ENCODE results near the gene SEMA5A. TPM values are rescaled to one million over a fixed set of nuclear protein-coding genes. Genes with fewer than 3 reads are reported as not detected.

The SEMA5A gene
- polyA plus RNA-seq, 1 donor from 2014 or later = not detected

DNA sequence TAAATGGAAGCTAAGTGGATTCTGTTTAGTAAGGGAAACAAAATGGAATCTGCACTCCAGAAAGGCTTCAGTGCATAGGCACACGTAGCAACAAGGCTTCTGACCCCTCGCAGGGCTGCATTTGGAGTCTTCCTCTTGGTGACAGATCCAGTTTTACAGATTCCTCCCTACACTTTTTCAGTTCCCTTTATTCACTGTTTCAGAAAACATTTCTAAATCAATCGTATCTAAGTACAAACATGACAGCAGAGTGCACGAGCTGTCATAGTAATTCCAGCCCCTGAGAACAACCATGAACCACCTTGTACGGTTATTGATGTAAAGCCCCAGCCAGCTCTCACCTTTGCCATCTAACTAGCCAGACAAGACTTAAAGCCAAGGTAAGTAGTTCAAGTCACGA is 491.6 kb downstream of the SEMA5A start:
- Mint-ChIP-seq H3K27me3 (no peaks in the 10 kb centered on the region), H3K36me3 (no peaks in the 10 kb centered on the region), H3K4me1 (peaks cover 0 to 4% (median 0%) of the 10 kb centered on the region in 3 donors), H3K27ac (no peak overlapping the region), H3K4me3 (no peak overlapping the region), H3K9me3 (peaks cover 0 to 8% (median 1%) of the 10 kb centered on the region in 3 donors)

- H3K27ac Mint-ChIP-seq = no peak overlapping the region
- H3K4me1 Mint-ChIP-seq = peaks cover 0 to 4% (median 0%) of the 10 kb centered on the region in 3 donors
- no peaks in the 10 kb centered on the region for H3K27me3 Mint-ChIP-seq
- no peaks in the 10 kb centered on the region for H3K36me3 Mint-ChIP-seq
- H3K4me3 Mint-ChIP-seq = no peak overlapping the region
- H3K9me3 Mint-ChIP-seq = peaks cover 0 to 8% (median 2%) of the 10 kb centered on the region in 3 donors
Observed at GRCh38 chr5:9052421-9052820, 493.5 kb downstream of the SEMA5A start.

GRCh38 chr5:9051779-9052178 is 494.1 kb downstream of the SEMA5A start:
- peaks cover 0 to 4% (median 0%) of the 10 kb centered on the region in 3 donors for H3K4me1 Mint-ChIP-seq
- H3K36me3 Mint-ChIP-seq = no peaks in the 10 kb centered on the region
- H3K27ac Mint-ChIP-seq = no peak overlapping the region
- peaks cover 0 to 6% (median 2%) of the 10 kb centered on the region in 3 donors for H3K9me3 Mint-ChIP-seq
- H3K27me3 Mint-ChIP-seq = no peaks in the 10 kb centered on the region
- H3K4me3 Mint-ChIP-seq = no peak overlapping the region

DNA sequence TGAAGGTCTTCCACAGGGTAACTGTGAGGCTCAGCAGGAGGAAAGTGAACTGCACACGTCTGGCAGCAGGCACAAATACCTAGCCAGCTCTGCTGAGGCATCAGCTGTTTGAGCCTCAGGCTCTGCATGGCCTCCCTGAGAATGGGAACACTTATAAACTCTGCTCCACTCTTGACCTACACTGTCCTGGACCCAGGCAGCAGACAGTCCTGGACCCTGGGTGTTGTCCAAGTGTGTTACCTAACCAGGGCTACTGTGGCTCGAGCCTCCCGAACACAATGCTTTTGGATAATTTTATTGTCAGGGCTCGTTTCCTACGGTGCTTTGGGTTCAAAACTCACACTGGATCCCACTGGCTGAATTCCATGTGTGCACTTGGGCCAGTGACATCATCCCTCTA is 497.9 kb downstream of the SEMA5A start:
- Mint-ChIP-seq H3K27ac (no peak overlapping the region), H3K9me3 (peaks cover 0 to 2% (median 2%) of the 10 kb centered on the region in 3 donors), H3K4me1 (no peaks in the 10 kb centered on the region), H3K36me3 (no peaks in the 10 kb centered on the region), H3K27me3 (no peaks in the 10 kb centered on the region), H3K4me3 (no peak overlapping the region)

DNA sequence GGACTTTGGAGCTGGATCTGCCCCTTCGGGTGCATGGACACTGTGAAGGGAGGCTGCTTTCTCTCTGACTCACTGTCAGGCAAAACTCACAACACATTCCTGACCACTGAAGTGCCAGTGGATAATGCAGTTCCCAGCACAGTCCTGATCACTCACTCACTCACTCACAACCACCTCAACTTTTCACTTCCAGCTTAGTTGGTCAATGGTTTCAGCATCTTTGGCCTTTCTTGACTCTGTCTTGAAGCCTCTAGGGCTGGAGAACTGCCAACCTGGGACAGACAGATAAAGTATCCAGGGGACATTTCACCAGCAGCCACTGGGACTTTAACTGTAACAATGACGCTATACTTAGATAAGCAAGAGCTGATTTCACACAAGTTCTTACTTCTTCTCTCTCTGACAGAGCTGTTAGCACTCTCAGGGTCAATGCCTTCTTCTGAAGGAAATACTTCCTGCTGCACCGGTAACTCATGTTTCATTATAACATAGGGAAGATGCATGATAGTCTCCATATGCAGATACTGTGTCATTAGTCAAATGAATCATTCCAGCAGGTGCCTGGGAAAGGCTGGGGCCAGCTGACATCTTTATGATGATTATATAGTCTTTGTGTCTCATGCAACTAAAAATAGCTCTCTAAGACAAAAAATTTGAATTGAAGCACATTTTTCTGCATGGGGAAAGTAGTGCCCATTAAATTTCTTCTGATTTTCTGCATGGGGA is 499.0 kb downstream of the SEMA5A start:
- Mint-ChIP-seq H3K4me3 (no peak overlapping the region), H3K27ac (no peak overlapping the region), H3K36me3 (no peaks in the 10 kb centered on the region), H3K4me1 (no peaks in the 10 kb centered on the region), H3K27me3 (no peaks in the 10 kb centered on the region), H3K9me3 (peaks cover 0 to 2% (median 2%) of the 10 kb centered on the region in 3 donors)

DNA sequence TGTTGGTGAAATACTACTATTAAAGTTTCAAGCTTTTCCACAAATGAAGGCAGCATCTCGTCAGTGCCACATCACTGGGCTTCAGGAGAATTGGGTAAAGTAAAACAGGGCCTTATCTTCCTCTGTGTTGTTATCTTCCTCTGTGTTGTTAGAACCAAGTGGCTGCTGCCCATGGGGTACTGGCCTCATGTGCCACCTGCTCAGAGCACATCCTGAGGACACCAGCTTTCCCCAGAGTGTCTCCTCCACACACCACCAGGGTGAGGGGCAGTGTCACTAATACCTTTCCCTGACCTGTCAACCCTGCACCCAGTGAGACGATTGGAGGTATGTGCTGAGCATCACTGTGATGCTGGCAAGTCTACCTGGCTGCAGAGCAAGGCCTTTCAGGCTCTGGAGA is 499.9 kb downstream of the SEMA5A start:
- H3K36me3 Mint-ChIP-seq = no peaks in the 10 kb centered on the region
- H3K27ac Mint-ChIP-seq = no peak overlapping the region
- H3K4me3 Mint-ChIP-seq = no peak overlapping the region
- no peaks in the 10 kb centered on the region for H3K4me1 Mint-ChIP-seq
- H3K27me3 Mint-ChIP-seq = no peaks in the 10 kb centered on the region
- peaks cover 0 to 2% (median 2%) of the 10 kb centered on the region in 3 donors for H3K9me3 Mint-ChIP-seq

DNA sequence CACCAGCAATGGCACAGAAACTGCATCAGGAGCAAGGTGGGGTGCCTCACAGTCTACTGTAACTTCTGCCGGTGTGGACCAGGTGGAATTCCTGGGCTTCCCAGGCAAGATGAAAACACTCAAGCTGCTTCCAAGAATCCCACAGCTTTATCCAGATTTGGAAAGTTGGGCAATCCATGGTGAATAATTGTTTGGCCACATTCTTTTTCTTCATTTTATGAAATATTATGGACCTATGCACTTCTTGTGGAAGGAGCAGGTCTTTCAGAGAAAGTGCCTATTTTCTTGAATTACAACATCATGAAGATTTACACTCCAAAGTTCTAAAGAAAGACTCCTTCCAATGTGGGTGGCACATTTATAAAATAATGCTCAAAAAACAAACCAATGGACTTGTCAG is 503.6 kb downstream of the SEMA5A start:
- H3K27ac Mint-ChIP-seq = no peak overlapping the region
- peaks cover 0 to 2% (median 0%) of the 10 kb centered on the region in 3 donors for H3K9me3 Mint-ChIP-seq
- H3K4me1 Mint-ChIP-seq = no peaks in the 10 kb centered on the region
- H3K4me3 Mint-ChIP-seq = no peak overlapping the region
- H3K27me3 Mint-ChIP-seq = no peaks in the 10 kb centered on the region
- H3K36me3 Mint-ChIP-seq = no peaks in the 10 kb centered on the region

DNA sequence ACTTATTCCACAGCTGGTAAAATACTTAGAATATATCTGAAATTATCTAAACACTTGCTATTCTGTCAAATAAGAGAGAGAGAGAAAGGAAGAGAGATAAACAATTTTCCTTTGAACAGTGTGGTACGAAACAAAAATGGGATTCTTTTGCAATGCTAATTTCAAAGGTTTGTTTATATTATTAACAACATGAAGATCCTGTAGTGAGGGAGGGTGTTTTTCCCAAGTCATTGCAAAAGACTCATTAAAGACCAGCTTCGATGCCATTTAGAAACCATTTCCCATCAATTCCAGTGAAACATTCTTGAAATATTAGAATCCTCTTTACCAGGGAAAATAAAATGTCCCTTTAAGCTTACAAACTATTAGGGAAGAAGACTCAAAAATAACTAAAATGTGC is 505.4 kb downstream of the SEMA5A start:
- H3K27ac Mint-ChIP-seq = no peak overlapping the region
- no peaks in the 10 kb centered on the region for H3K4me1 Mint-ChIP-seq

GRCh38 chr5:9037048-9037447 is 508.8 kb downstream of the SEMA5A start:
- no peak overlapping the region for H3K27ac Mint-ChIP-seq

More for the DNA sequence above, 505.4 kb downstream of the SEMA5A start:
- Mint-ChIP-seq H3K9me3 (peaks cover 2 to 3% (median 2%) of the 10 kb centered on the region in 3 donors), H3K36me3 (no peaks in the 10 kb centered on the region), H3K4me3 (no peak overlapping the region), H3K27me3 (no peaks in the 10 kb centered on the region)

GRCh38 chr5:9035346-9035745 is 510.5 kb downstream of the SEMA5A start:
- H3K36me3 Mint-ChIP-seq = no peaks in the 10 kb centered on the region
- no peaks in the 10 kb centered on the region for H3K4me1 Mint-ChIP-seq
- no peak overlapping the region for H3K27ac Mint-ChIP-seq
- no peak overlapping the region for H3K4me3 Mint-ChIP-seq
- peaks cover 2 to 5% (median 3%) of the 10 kb centered on the region in 3 donors for H3K9me3 Mint-ChIP-seq
- H3K27me3 Mint-ChIP-seq = no peaks in the 10 kb centered on the region

More at GRCh38 chr5:9037048-9037447, 508.8 kb downstream of the SEMA5A start:
- H3K4me1 Mint-ChIP-seq = no peaks in the 10 kb centered on the region
- peaks cover 2 to 3% (median 2%) of the 10 kb centered on the region in 3 donors for H3K9me3 Mint-ChIP-seq
- H3K36me3 Mint-ChIP-seq = no peaks in the 10 kb centered on the region
- H3K4me3 Mint-ChIP-seq = no peak overlapping the region
- H3K27me3 Mint-ChIP-seq = no peaks in the 10 kb centered on the region

GRCh38 chr5:9034649-9035048 is 511.2 kb downstream of the SEMA5A start:
- Mint-ChIP-seq H3K4me3 (no peak overlapping the region), H3K4me1 (peaks cover 0 to 1% (median 0%) of the 10 kb centered on the region in 3 donors), H3K9me3 (peaks cover 2 to 5% (median 3%) of the 10 kb centered on the region in 3 donors), H3K27ac (no peak overlapping the region), H3K27me3 (no peaks in the 10 kb centered on the region), H3K36me3 (no peaks in the 10 kb centered on the region)

- no peaks in the 10 kb centered on the region for H3K27me3 Mint-ChIP-seq
- no peak overlapping the region for H3K27ac Mint-ChIP-seq
- no peaks in the 10 kb centered on the region for H3K36me3 Mint-ChIP-seq
- H3K4me1 Mint-ChIP-seq = peaks cover 0 to 1% (median 0%) of the 10 kb centered on the region in 3 donors
- H3K9me3 Mint-ChIP-seq = peaks cover 2 to 5% (median 3%) of the 10 kb centered on the region in 3 donors
- H3K4me3 Mint-ChIP-seq = no peak overlapping the region
Observed at GRCh38 chr5:9033524-9033923, 512.4 kb downstream of the SEMA5A start.

DNA sequence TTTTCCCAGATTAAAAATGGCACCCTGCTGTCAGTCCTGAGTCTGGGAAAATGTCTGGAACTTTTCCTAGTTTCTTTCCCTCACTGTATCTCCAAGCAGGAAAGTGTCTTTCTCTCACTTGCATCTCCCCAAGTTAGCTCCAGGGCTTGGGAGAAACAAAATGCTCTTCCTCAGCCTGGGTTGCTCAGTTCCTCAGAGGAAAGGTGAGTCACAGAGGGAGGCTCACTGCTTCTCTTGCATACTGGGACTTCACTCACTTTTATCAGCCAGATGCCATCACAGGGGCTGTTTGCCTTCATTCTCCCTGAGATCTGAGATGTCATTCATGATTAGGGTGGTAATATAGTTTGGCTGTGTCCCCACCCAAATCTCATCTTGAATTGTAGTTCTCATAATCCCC is 519.9 kb downstream of the SEMA5A start:
- Mint-ChIP-seq H3K36me3 (no peaks in the 10 kb centered on the region), H3K27ac (no peak overlapping the region), H3K9me3 (peaks cover 13 to 25% (median 14%) of the 10 kb centered on the region in 3 donors), H3K4me1 (peaks cover 0 to 1% (median 0%) of the 10 kb centered on the region in 3 donors), H3K4me3 (no peak overlapping the region), H3K27me3 (no peaks in the 10 kb centered on the region)

GRCh38 chr5:9020996-9021395 is 524.9 kb downstream of the SEMA5A start:
- no peak overlapping the region for H3K4me3 Mint-ChIP-seq
- H3K27ac Mint-ChIP-seq = no peak overlapping the region
- H3K9me3 Mint-ChIP-seq = peaks cover 5 to 17% (median 9%) of the 10 kb centered on the region in 3 donors
- no peaks in the 10 kb centered on the region for H3K36me3 Mint-ChIP-seq
- no peaks in the 10 kb centered on the region for H3K27me3 Mint-ChIP-seq
- no peaks in the 10 kb centered on the region for H3K4me1 Mint-ChIP-seq

GRCh38 chr5:9015937-9016270 is 530.0 kb downstream of the SEMA5A start:
- Mint-ChIP-seq H3K27me3 (no peaks in the 10 kb centered on the region), H3K4me1 (no peaks in the 10 kb centered on the region), H3K36me3 (no peaks in the 10 kb centered on the region), H3K27ac (no peak overlapping the region), H3K4me3 (no peak overlapping the region), H3K9me3 (peaks cover 0 to 6% (median 0%) of the 10 kb centered on the region in 3 donors)

All from IgD-negative memory B cell (primary cell).